ENCODE data around the gene LRRK2.

GRCh38 chr12:40225984-40226602, 1.3 kb downstream of the LRRK2 start:
- no peak for TF ChIP-seq CTCF (IDR thresholded peaks at IDR 0.05; ENCODE audit: low read depth, low read length)
- TF ChIP-seq EZH2phosphoT487 (IDR thresholded peaks at IDR 0.05; ENCODE audit: low read depth), result no peak
